ENCODE measurements around the gene PNMA5.

The PNMA5 gene

GRCh38 chrX:152943826-152944225 lies 50.1 kb downstream of the PNMA5 start:
- Histone ChIP-seq H3K4me1 (ENCODE audit: insufficient read depth, low read length) (peaks cover 3% of the 10 kb centered on the region), H3K9ac (ENCODE audit: low read depth, low read length) (no peak overlapping the region), H3K9me3 (ENCODE audit: control insufficient read depth, insufficient read depth, low read length) (no peaks in the 10 kb centered on the region), H3K36me3 (ENCODE audit: insufficient read depth, low read length) (no peaks in the 10 kb centered on the region)

GRCh38 chrX:152942077-152942442 lies 51.9 kb downstream of the PNMA5 start:
- Histone ChIP-seq H3K4me1 (ENCODE audit: insufficient read depth, low read length) (peaks cover 3% of the 10 kb centered on the region), H3K9ac (ENCODE audit: low read depth, low read length) (peak overlapping the region; percentile 59), H3K36me3 (ENCODE audit: insufficient read depth, low read length) (no peaks in the 10 kb centered on the region), H3K9me3 (ENCODE audit: control insufficient read depth, insufficient read depth, low read length) (no peaks in the 10 kb centered on the region)

- H3K36me3 ChIP-seq (ENCODE audit: insufficient read depth, low read length), result no peaks in the 10 kb centered on the region
- H3K9ac ChIP-seq (ENCODE audit: low read depth, low read length), result peak overlapping the region; percentile 59
- H3K9me3 ChIP-seq (ENCODE audit: control insufficient read depth, insufficient read depth, low read length), result no peaks in the 10 kb centered on the region
- H3K4me1 ChIP-seq (ENCODE audit: insufficient read depth, low read length), result peaks cover 3% of the 10 kb centered on the region
Observed at GRCh38 chrX:152941328-152942076, 52.4 kb downstream of the PNMA5 start.

Data from ES-I3 (cell line).